K562 (cell line): ENCODE measurements around the gene CEP72. TPM values are rescaled to one million over a fixed set of nuclear protein-coding genes. Genes with fewer than 3 reads are reported as not detected.

ENCODE experiments used
- ATAC-seq: fragments of 200-7000 bp; cut with Tn5 transposase; 3 replicates; pipeline ENCODE4 v1.9.1; 2020; ENCODE audit warnings: moderate library complexity
- BruUV-seq: library from RNA; stranded (reverse); fragments of 400-500 nt; replicated peaks from 2 replicates; lab custom pipeline; 2021; lab: Mats Ljungman, UMichigan
- CTCF ChIA-PET: fragments of 300-600 bp; formaldehyde crosslinking; extraction: SDS; loops from one replicate; lab custom pipeline; 2021; ENCODE audit warnings: low intra/inter-chr PET ratio; lab: Yijun Ruan, JAX
- POLR2A ChIA-PET: fragments of 300-600, 350-650 bp; sonication (Branson Sonifier 250); formaldehyde crosslinking; extraction: SDS; loops from one replicate; lab custom pipeline; 2021; ENCODE audit warnings: antibody characterized with exemption, inconsistent platforms; lab: Yijun Ruan, JAX
- DNase-seq, 4 experiments: peaks; one replicate each; pipeline versions ENCODE4 v3.0.0 to v3.0.0-alpha.2; 2011 to 2018; ENCODE audit warnings: low spot score in 3 of 4, mixed read lengths in 3 of 4; ENCODE audit errors: extremely low read depth in 1 of 4
- FAIRE-seq: peaks from 2 replicates; lab custom pipeline; 2011; peaks lifted over from hg19 to GRCh38; lab: Jason Lieb, UNC
- H2AFZ ChIP-seq: 2 replicates; pipeline ENCODE4 v1.6.0; 2011; ENCODE audit warnings: low read depth, low read length, control low read depth, inconsistent platforms
- H3K27ac ChIP-seq: fragments of 200-600 bp; 3 replicates; pipeline ENCODE4 v1.8.0; 2011; ENCODE audit warnings: low read depth, mild to moderate bottlenecking, control low read depth, inconsistent platforms, low read length, moderate library complexity, mixed read lengths; ENCODE audit errors: extremely low read depth
- H3K27me3 ChIP-seq, 2 experiments: fragments of 300-600 bp in 1 of 2; 2 replicates in 1 of 2; 3 replicates in 1 of 2; pipeline versions ENCODE4 v1.6.0 to v1.8.0; 2011; ENCODE audit warnings: inconsistent platforms in 2 of 2, low read length in 2 of 2, mild to moderate bottlenecking in 1 of 2, mixed read lengths in 1 of 2, moderate library complexity in 1 of 2; ENCODE audit not compliant: control insufficient read depth in 2 of 2, insufficient read depth in 2 of 2
- H3K36me3 ChIP-seq: fragments of 300-600 bp; 3 replicates; pipeline ENCODE4 v1.8.0; 2011; ENCODE audit warnings: mild to moderate bottlenecking, low read length, inconsistent platforms; ENCODE audit not compliant: control insufficient read depth, insufficient read depth
- H3K4me1 ChIP-seq, 2 experiments: fragments of 200-600 bp in 1 of 2; replicated peaks in 1 of 2; 2 replicates in 1 of 2; 3 replicates in 1 of 2; pipeline versions ENCODE4 v1.5.1 to v1.8.0; 2011; ENCODE audit warnings: inconsistent platforms in 2 of 2, low read length in 2 of 2, mild to moderate bottlenecking in 1 of 2, mixed read lengths in 1 of 2, moderate library complexity in 1 of 2; ENCODE audit not compliant: control insufficient read depth in 2 of 2, insufficient read depth in 2 of 2
- H3K4me2 ChIP-seq: 2 replicates; pipeline ENCODE4 v1.6.1; 2011; ENCODE audit warnings: low read length, control low read depth, inconsistent platforms, mixed read lengths; ENCODE audit not compliant: insufficient read depth
- H3K4me3 ChIP-seq: fragments of 200-600 bp; sonication (generic), shearing (Covaris generic); 2 replicates; pipeline ENCODE4 v1.5.1; 2016; ENCODE audit warnings: control low read depth, inconsistent platforms
- H3K79me2 ChIP-seq: fragments of 200-600 bp; 3 replicates; pipeline ENCODE4 v1.8.0; 2011; ENCODE audit warnings: low read length, inconsistent platforms; ENCODE audit not compliant: control insufficient read depth, insufficient read depth
- H3K9ac ChIP-seq, 2 experiments: 2 replicates each; pipeline versions ENCODE4 v1.6.0 to v1.6.1; 2011; ENCODE audit warnings: low read depth in 2 of 2, low read length in 2 of 2, control low read depth in 1 of 2, inconsistent platforms in 1 of 2, mild to moderate bottlenecking in 1 of 2, mixed read lengths in 1 of 2; ENCODE audit not compliant: insufficient read depth in 1 of 2
- H3K9me1 ChIP-seq: one replicate; pipeline ENCODE4 v1.6.0; 2011; ENCODE audit warnings: inconsistent platforms, mild to moderate bottlenecking, low read length, moderate library complexity; ENCODE audit not compliant: control insufficient read depth, insufficient read depth
- H3K9me3 ChIP-seq: replicated peaks from 2 replicates; pipeline ENCODE4 v1.5.1; 2011; ENCODE audit warnings: low read depth, low read length, inconsistent platforms; ENCODE audit not compliant: control insufficient read depth, insufficient read depth
- H4K20me1 ChIP-seq: replicated peaks from 2 replicates; pipeline ENCODE4 v1.6.1; 2011; ENCODE audit warnings: low read length, inconsistent platforms, mixed read lengths; ENCODE audit not compliant: control insufficient read depth, insufficient read depth
- FOXK1 ChIP-seq: sonication (generic); formaldehyde crosslinking; IDR thresholded peaks from 2 replicates; pipeline ENCODE4 v1.8.0; 2022; ENCODE audit warnings: missing genetic modification reagents, mild to moderate bottlenecking, borderline replicate concordance
- MAX ChIP-seq: sonication (generic); formaldehyde crosslinking; IDR thresholded peaks from 2 replicates; pipeline ENCODE4 v1.9.0; 2022; ENCODE audit warnings: mild to moderate bottlenecking, missing genetic modification reagents
- MTA1 ChIP-seq: fragments of 450-650 bp; IDR thresholded peaks from 2 replicates; pipeline ENCODE4 v1.6.1; 2017; ENCODE audit warnings: borderline replicate concordance
- NFRKB ChIP-seq: fragments of 450-650 bp; IDR thresholded peaks from 2 replicates; pipeline ENCODE4 v1.6.1; 2016; ENCODE audit warnings: low read depth
- NR4A1 ChIP-seq, 2 experiments: fragments of 250-450 bp in 1 of 2; fragments of 450-650 bp in 1 of 2; sonication (Bioruptor Pico) in 1 of 2; IDR thresholded peaks; 2 replicates each; pipeline versions ENCODE4 v1.4.0 to v1.6.1; 2016 to 2020; ENCODE audit warnings: mild to moderate bottlenecking in 2 of 2, missing compliant biosample characterization in 1 of 2, missing genetic modification characterization in 1 of 2, moderate library complexity in 1 of 2
- POLR2G ChIP-seq: fragments of 200-400 bp; formaldehyde crosslinking; IDR thresholded peaks from 2 replicates; pipeline ENCODE4 v1.6.1; 2017; ENCODE audit warnings: low read depth, mild to moderate bottlenecking, antibody characterized with exemption, low read length, moderate library complexity
- POLR2H ChIP-seq: IDR thresholded peaks from 2 replicates; pipeline ENCODE4 v1.6.1; 2016; ENCODE audit warnings: missing genetic modification characterization, low read depth, mild to moderate bottlenecking, control low read depth, missing compliant biosample characterization, moderate library complexity
- ZNF444 ChIP-seq: fragments of 250-450 bp; sonication (Bioruptor Pico); IDR thresholded peaks from 2 replicates; pipeline ENCODE4 v1.4.0; 2020; ENCODE audit warnings: mild to moderate bottlenecking, moderate library complexity
- WGBS: fragments of 100-300 bp; shearing (Covaris generic); methylation state at CpG from one replicate; pipeline ENCODE4 v1.1.6; 2016; ENCODE audit warnings: low coverage, mixed read lengths; ENCODE audit not compliant: insufficient coverage; ENCODE audit errors: missing lambda C conversion rate; 5-methylcytosine and 5-hydroxymethylcytosine counted together
- in situ Hi-C: fragments of 300-500 bp; cut with MboI; formaldehyde crosslinking; loops from 4 replicates; pipeline ENCODE4 v1.15.0; 2018; ENCODE audit warnings: inconsistent platforms, mixed read lengths
- intact Hi-C: fragments of 100-400 bp; cut with micrococcal nuclease; formaldehyde crosslinking; loops from 2 replicates; pipeline ENCODE4 v1.14.2; 2022
- polyA plus RNA-seq, 8 experiments: library from polyadenylated mRNA; depleted of rRNA in 4 of 8; stranded (reverse) in 5 of 8; unstranded in 3 of 8; fragments of >200 nt; fragmentation: Nextera tagmentation in 2 of 8; fragmentation: Illumina TruSeq in 1 of 8; extraction: Ambion mirVana in 2 of 8; extraction: Trizol in 1 of 8; gene quantifications; 2 replicates each; pipeline versions ENCODE4 v1.2.1 to v1.2.3, GENCODE V29; 2011 to 2014; ENCODE audit warnings: inconsistent platforms in 1 of 8, missing spikeins in 1 of 8
- total RNA-seq, 7 experiments: library from RNA; depleted of rRNA in 6 of 7; stranded (reverse); fragments of >200 nt in 6 of 7; fragmentation: Illumina TruSeq in 2 of 7; extraction: Trizol in 2 of 7; gene quantifications; 2 replicates each; pipeline versions ENCODE4 v1.2.1 to v1.2.3, GENCODE V29; 2011 to 2021; ENCODE audit warnings: low replicate concordance in 1 of 7

Gene CEP72
- total and polyA plus RNA-seq, 9 of the 15 experiments (the other 6 are each of a cell fraction or from before 2014, with no cell fraction given): 0.89 to 38.1 (median 14.2) TPM

- POLR2A ChIA-PET: interaction anchor here (0.7 to 1.5 kb wide), 3 partner anchors 9 to 345 kb away, joined by 3 to 6 read pairs (median 4); no protein-coding TSS in a partner anchor
- CTCF ChIA-PET: no interaction called here
- H3K9ac ChIP-seq: no peak overlapping the region
- H3K9me3 ChIP-seq: peaks cover 17% of the 10 kb centered on the region
- H3K27ac ChIP-seq: no peak overlapping the region
- peaks cover 0 to 3% of the 10 kb centered on the region in 2 experiments; a peak in 1 of 5 replicates for H3K4me1 ChIP-seq
- H4K20me1 ChIP-seq: no peaks in the 10 kb centered on the region; the same call in 1 of the 2 replicates
- DNase-seq (no peak), ATAC-seq (no peak), FAIRE-seq (no peak)
- no peak for TF ChIP-seq NFRKB
- TF ChIP-seq POLR2G: peak; percentile 2; the same call in 1 of the 2 replicates
- no peak for TF ChIP-seq MAX (CRISPR knock-in tag)
- in situ Hi-C loops: no loop called here
- BruUV-seq: no TSS peak
- H3K79me2 ChIP-seq: peaks cover 6% of the 10 kb centered on the region; the same call in 1 of the 3 replicates
- H3K27me3 ChIP-seq: no peaks in the 10 kb centered on the region
- H3K9me1 ChIP-seq: no peaks in the 10 kb centered on the region
- H3K4me3 ChIP-seq: no peak overlapping the region
- no peak overlapping the region for H3K4me2 ChIP-seq
- H3K36me3 ChIP-seq: peaks cover 96% of the 10 kb centered on the region
- intact Hi-C loops: no loop called here
- WGBS: 93% methylated on average over 8 of the region's 11 CpGs
- H2AFZ ChIP-seq: no peak overlapping the region
Measured at GRCh38 chr5:643811-644271, 31.7 kb downstream of the CEP72 start.

- 96% methylated on average over 13 of the region's 13 CpGs for WGBS
- no peak for FAIRE-seq
- no TSS peak for BruUV-seq
- no peak overlapping the region for H2AFZ ChIP-seq
- H3K27me3 ChIP-seq: no peaks in the 10 kb centered on the region
- DNase-seq: no peak
- CTCF ChIA-PET: no interaction called here
- H3K4me1 ChIP-seq: peaks cover 0 to 3% of the 10 kb centered on the region in 2 experiments; a peak in 1 of 5 replicates
- no peak for ATAC-seq
- no peak overlapping the region for H3K9ac ChIP-seq
- H3K36me3 ChIP-seq: peaks cover 92% of the 10 kb centered on the region
- H3K79me2 ChIP-seq: peaks cover 6% of the 10 kb centered on the region; the same call in 1 of the 3 replicates
- peaks cover 20% of the 10 kb centered on the region for H3K9me3 ChIP-seq
- POLR2A ChIA-PET: no interaction called here
- no peak overlapping the region for H3K4me2 ChIP-seq
- no peaks in the 10 kb centered on the region for H3K9me1 ChIP-seq
- in situ Hi-C loops (no loop called here), intact Hi-C loops (no loop called here)
- no peak overlapping the region for H3K27ac ChIP-seq
- no peak overlapping the region for H3K4me3 ChIP-seq
- TF ChIP-seq ZNF444 (no peak), POLR2G (peak; percentile 51; the same call in 1 of the 2 replicates), MTA1 (no peak), POLR2H (tag) (no peak), NR4A1 (CRISPR knock-in tag; IDR thresholded peaks at IDR 0.05) (no peak), NR4A1 (tag; IDR thresholded peaks at IDR 0.05) (no peak), FOXK1 (CRISPR knock-in tag) (no peak)
- no peaks in the 10 kb centered on the region; the same call in 1 of the 2 replicates for H4K20me1 ChIP-seq
Measured at GRCh38 chr5:644509-644908, 32.4 kb downstream of the CEP72 start.
